Heart left ventricle (tissue), 13 donors: ENCODE results near the gene TAF4.

ENCODE experiments used
- CTCF ChIP-seq, 12 donors: fragments of 200-600 bp; sonication (generic) in 4 of 12; IDR thresholded peaks; one replicate each; pipeline versions ENCODE4 v1.5.0 to v1.8.0; 2018 to 2022; ENCODE audit warnings: antibody characterized with exemption in 12 of 12, mild to moderate bottlenecking in 5 of 12
- POLR2A ChIP-seq, 2 donors: fragments of 450-650 bp; IDR thresholded peaks; one replicate each; pipeline ENCODE4 v1.6.1; 2017; ENCODE audit warnings: antibody characterized with exemption in 2 of 2, mild to moderate bottlenecking in 2 of 2, moderate library complexity in 2 of 2
- donor health status: ischemic (EF 13 %, LVEDD 7.1; RV severe dilation, severe dysfunction).
- donor health status: DM: no; HTN: yes; CAD: no.
- donor health status: DM: no; HTN: no; CAD: no.
- donor health status: ischemic (EF 25% LVEDD 6.9; RV normal size, moderate dysfunction).
- donor health status: ischemic (EF 25% LVEDD 5.7; RV mildly dilated, moderate dysfunction).
- donor health status: ischemic (EF 35%, LVEDD 5.7; RV mildly dilated, moderate dysfunction).
- donor health status: nonischemic (EF 11% LVEDD 7.7; RV severe dilation, severe dysfunction).
- donor health status: DM: yes; HTN: yes; CAD: no.
- donor health status: PGD.
- donor health status: ischemic (EF 29% LVEDD 5.4; RV normal size, mild dysfunction).
- donor health status: nonischemic (EF 23%, LVEDD 6.1; RV moderate dilation, normal function).

- TF ChIP-seq CTCF (IDR thresholded peaks at IDR 0.05) (no peak), POLR2A (IDR thresholded peaks at IDR 0.05) (no peak)
These were observed 16.1 kb downstream of the TAF4 start for GRCh38 chr20:62049342-62050165.
